Measurements from ENCODE around the gene BMP3. TPM values are rescaled to one million over a fixed set of nuclear protein-coding genes. Genes with fewer than 3 reads are reported as not detected.

Gene BMP3
- total RNA-seq, 1 experiment from 2014 or later = 1.8 TPM

GRCh38 chr4:80989921-80990544, 40.5 kb upstream of the BMP3 start:
- no peaks in the 10 kb centered on the region for H3K9me2 ChIP-seq (replicated peaks; ENCODE audit: low read length)
- no peaks in the 10 kb centered on the region for H4K20me1 ChIP-seq (ENCODE audit: low read length)
- ATAC-seq = peak; percentile 58
- BruUV-seq (replicated peaks) = no TSS peak
- H3K4me1 ChIP-seq (ENCODE audit: insufficient read depth, low read length) = peaks cover 36% of the 10 kb centered on the region
- peak overlapping the region; percentile 12 for H3K4me2 ChIP-seq (ENCODE audit: low read length)
- H3K9ac ChIP-seq (ENCODE audit: low read length) = no peak overlapping the region
- H3K4me3 ChIP-seq (ENCODE audit: low read length) = no peak overlapping the region
- CTCF ChIA-PET = interaction anchor here (0.6 to 1.6 kb wide), 4 partner anchors 44 to 627 kb away, joined by 3 to 5 read pairs (median 4); no protein-coding TSS in a partner anchor
- intact Hi-C loops (cut with micrococcal nuclease) = loop anchor here (1.0 to 5.0 kb wide), 7 partner anchors 31 to 628 kb away; no protein-coding TSS in a partner anchor
- TF ChIP-seq CTCF (conservative IDR thresholded peaks at IDR 0.05; ENCODE audit: low read depth, low read length) (peak; percentile 78), EZH2 (IDR thresholded peaks at IDR 0.05; ENCODE audit: low read length, unreplicated experiment) (no peak)
- no peaks in the 10 kb centered on the region for H3K36me3 ChIP-seq (ENCODE audit: low read depth, low read length)
- peak; percentile 80 for DNase-seq
- H3K27ac ChIP-seq (ENCODE audit: low read length) = peak overlapping the region; percentile 55
- no peaks in the 10 kb centered on the region for H3K9me3 ChIP-seq (ENCODE audit: low read length)
- POLR2A ChIA-PET (ENCODE audit: unreplicated experiment) = no interaction called here
- no peaks in the 10 kb centered on the region for H3F3A ChIP-seq (ENCODE audit: low read length, unreplicated experiment)
- no peak overlapping the region for H2AFZ ChIP-seq (ENCODE audit: low read length)
- H3K27me3 ChIP-seq (ENCODE audit: low read length) = no peaks in the 10 kb centered on the region
- H3K79me2 ChIP-seq (ENCODE audit: low read length) = no peaks in the 10 kb centered on the region

GRCh38 chr4:80990851-80991250, 39.7 kb upstream of the BMP3 start:
- Histone ChIP-seq H3K4me3 (ENCODE audit: low read length) (no peak overlapping the region), H3K9ac (ENCODE audit: low read length) (no peak overlapping the region), H3K27ac (ENCODE audit: low read length) (no peak overlapping the region), H3K27me3 (ENCODE audit: low read length) (no peaks in the 10 kb centered on the region), H3K36me3 (ENCODE audit: low read depth, low read length) (no peaks in the 10 kb centered on the region), H3K9me2 (replicated peaks; ENCODE audit: low read length) (no peaks in the 10 kb centered on the region), H3K4me2 (ENCODE audit: low read length) (no peak overlapping the region), H3K4me1 (ENCODE audit: insufficient read depth, low read length) (peaks cover 36% of the 10 kb centered on the region), H3K9me3 (ENCODE audit: low read length) (no peaks in the 10 kb centered on the region), H2AFZ (ENCODE audit: low read length) (no peak overlapping the region), H4K20me1 (ENCODE audit: low read length) (no peaks in the 10 kb centered on the region), H3K79me2 (ENCODE audit: low read length) (no peaks in the 10 kb centered on the region), H3F3A (ENCODE audit: low read length, unreplicated experiment) (no peaks in the 10 kb centered on the region)
- TF ChIP-seq CTCF (conservative IDR thresholded peaks at IDR 0.05; ENCODE audit: low read depth, low read length) = no peak
- no peak for TF ChIP-seq EZH2phosphoT487 (IDR thresholded peaks at IDR 0.05; ENCODE audit: borderline replicate concordance, low read length)
- no peak for TF ChIP-seq EZH2 (IDR thresholded peaks at IDR 0.05; ENCODE audit: low read length, unreplicated experiment)
- no peak for ATAC-seq
- ChIA-PET POLR2A (ENCODE audit: unreplicated experiment) (interaction anchor here (0.6 kb wide), 2 partner anchors 49 to 59 kb away, joined by 3 read pairs; no protein-coding TSS in a partner anchor), CTCF (interaction anchor here (1.6 kb wide), 1 partner anchor 628 kb away, joined by 5 read pairs; no protein-coding TSS in a partner anchor)
- no TSS peak for BruUV-seq (replicated peaks)
- DNase-seq = no peak
- intact Hi-C loops (cut with micrococcal nuclease) = loop anchor here (1.0 to 2.0 kb wide), 3 partner anchors 30 to 625 kb away; no protein-coding TSS in a partner anchor

- intact Hi-C loops (cut with micrococcal nuclease) = no loop called here
Measured at GRCh38 chr4:80999943-81000342, 30.6 kb upstream of the BMP3 start.

More at GRCh38 chr4:80999943-81000342, 30.6 kb upstream of the BMP3 start:
- Histone ChIP-seq H3K27ac (ENCODE audit: low read length) (no peak overlapping the region), H3K9ac (ENCODE audit: low read length) (no peak overlapping the region), H3K4me1 (ENCODE audit: insufficient read depth, low read length) (no peaks in the 10 kb centered on the region), H3K79me2 (ENCODE audit: low read length) (no peaks in the 10 kb centered on the region), H3K27me3 (ENCODE audit: low read length) (no peaks in the 10 kb centered on the region), H3F3A (ENCODE audit: low read length, unreplicated experiment) (no peaks in the 10 kb centered on the region), H3K4me3 (ENCODE audit: low read length) (no peak overlapping the region), H3K9me2 (replicated peaks; ENCODE audit: low read length) (no peaks in the 10 kb centered on the region), H3K36me3 (ENCODE audit: low read depth, low read length) (no peaks in the 10 kb centered on the region), H2AFZ (ENCODE audit: low read length) (no peak overlapping the region), H3K4me2 (ENCODE audit: low read length) (no peak overlapping the region), H3K9me3 (ENCODE audit: low read length) (no peaks in the 10 kb centered on the region), H4K20me1 (ENCODE audit: low read length) (no peaks in the 10 kb centered on the region)
- no peak for TF ChIP-seq EZH2phosphoT487 (IDR thresholded peaks at IDR 0.05; ENCODE audit: borderline replicate concordance, low read length)
- TF ChIP-seq EZH2 (IDR thresholded peaks at IDR 0.05; ENCODE audit: low read length, unreplicated experiment) = no peak
- no peak for TF ChIP-seq CTCF (conservative IDR thresholded peaks at IDR 0.05; ENCODE audit: low read depth, low read length)
- no peak for DNase-seq
- no TSS peak for BruUV-seq (replicated peaks)
- POLR2A ChIA-PET (ENCODE audit: unreplicated experiment) = no interaction called here
- CTCF ChIA-PET = no interaction called here
- no peak for ATAC-seq
